K562 (cell line): ENCODE results near the gene MARVELD1. TPM values are rescaled to one million over a fixed set of nuclear protein-coding genes. Genes with fewer than 3 reads are reported as not detected.

ENCODE experiments used
- ARID2 ChIP-seq: fragments of 450-650 bp; IDR thresholded peaks from 2 replicates; pipeline ENCODE4 v1.6.1; 2017; ENCODE audit warnings: antibody characterized with exemption, mild to moderate bottlenecking
- ATF1 ChIP-seq, 2 experiments: fragments of 450-650 bp in 1 of 2; IDR thresholded peaks; 2 replicates each; pipeline ENCODE4 v1.6.1; 2016; ENCODE audit warnings: missing compliant biosample characterization in 1 of 2, missing genetic modification characterization in 1 of 2
- BHLHE40 ChIP-seq: IDR thresholded peaks from 2 replicates; pipeline ENCODE4 v1.6.1; 2011; ENCODE audit warnings: low read length, improper control_type of control experiment
- E2F6 ChIP-seq, 2 experiments: IDR thresholded peaks; 2 replicates each; pipeline ENCODE4 v1.6.1; 2011; ENCODE audit warnings: borderline replicate concordance in 1 of 2, control low read depth in 1 of 2, low read depth in 1 of 2, low read length in 1 of 2, mild to moderate bottlenecking in 1 of 2, mixed read lengths in 1 of 2, moderate library complexity in 1 of 2; ENCODE audit not compliant: insufficient read depth in 1 of 2, insufficient read length in 1 of 2, poor library complexity in 1 of 2, severe bottlenecking in 1 of 2; ENCODE audit errors: extremely low read depth in 1 of 2
- ELF2 ChIP-seq: fragments of 250-450 bp; sonication (Bioruptor Pico); IDR thresholded peaks from 2 replicates; pipeline ENCODE4 v1.5.0; 2021; ENCODE audit warnings: mild to moderate bottlenecking
- ELK1 ChIP-seq: sonication (generic); formaldehyde crosslinking; IDR thresholded peaks from 2 replicates; pipeline ENCODE4 v1.8.1; 2022; ENCODE audit warnings: missing genetic modification reagents
- ELK3 ChIP-seq: fragments of 450-650 bp; formaldehyde crosslinking; IDR thresholded peaks from 2 replicates; pipeline ENCODE4 v1.4.0; 2020; ENCODE audit warnings: mild to moderate bottlenecking
- EP400 ChIP-seq: fragments of 450-650 bp; IDR thresholded peaks from 2 replicates; pipeline ENCODE4 v1.6.1; 2017; ENCODE audit warnings: antibody characterized with exemption, mild to moderate bottlenecking, moderate library complexity
- FUS ChIP-seq: fragments of 200-400 bp; formaldehyde crosslinking; optimal IDR thresholded peaks from 2 replicates; pipeline ENCODE3; 2017; ENCODE audit warnings: low read depth, low read length
- GTF2E2 ChIP-seq: fragments of 200-800 bp; sonication (Bioruptor generic); IDR thresholded peaks from 2 replicates; pipeline ENCODE4 v1.6.1; 2016; ENCODE audit warnings: missing genetic modification characterization, missing compliant biosample characterization
- JUND ChIP-seq, 2 experiments: IDR thresholded peaks; 2 replicates in 1 of 2; 3 replicates in 1 of 2; pipeline ENCODE4 v1.6.1; 2011; ENCODE audit warnings: borderline replicate concordance in 2 of 2, low read depth in 2 of 2, low read length in 2 of 2, improper control_type of control experiment in 1 of 2, missing biosample characterization in 1 of 2, missing genetic modification characterization in 1 of 2, missing genetic modification reagents in 1 of 2
- NEUROD1 ChIP-seq: fragments of 150-350 bp; IDR thresholded peaks from 2 replicates; pipeline ENCODE4 v1.6.1; 2014; ENCODE audit warnings: borderline replicate concordance, low read length, low read depth; ENCODE audit not compliant: partially characterized antibody
- NR2C1 ChIP-seq, 2 experiments: fragments of 450-650 bp; IDR thresholded peaks; 2 replicates each; pipeline ENCODE4 v1.6.1; 2017; ENCODE audit warnings: mild to moderate bottlenecking in 2 of 2, antibody characterized with exemption in 1 of 2, inconsistent platforms in 1 of 2, missing compliant biosample characterization in 1 of 2, missing genetic modification characterization in 1 of 2
- PCBP2 ChIP-seq: fragments of 200-400 bp; formaldehyde crosslinking; IDR thresholded peaks from 2 replicates; pipeline ENCODE4 v1.6.1; 2018; ENCODE audit warnings: low read length, low read depth, mild to moderate bottlenecking, moderate library complexity; ENCODE audit not compliant: poor library complexity, severe bottlenecking
- PHB2 ChIP-seq: fragments of 450-650 bp; IDR thresholded peaks from 2 replicates; pipeline ENCODE4 v1.6.1; 2017; ENCODE audit warnings: low read depth
- ZC3H4 ChIP-seq: sonication (generic); formaldehyde crosslinking; IDR thresholded peaks from 2 replicates; pipeline ENCODE4 v1.9.0; 2021; ENCODE audit warnings: missing genetic modification reagents, borderline replicate concordance
- ZEB2 ChIP-seq: fragments of 450-650 bp; IDR thresholded peaks from 2 replicates; pipeline ENCODE4 v1.6.1; 2016
- ZHX1 ChIP-seq: fragments of 150-350 bp; conservative IDR thresholded peaks from 2 replicates; pipeline ENCODE4 v1.6.1; 2014; ENCODE audit warnings: low read length
- ZNF24 ChIP-seq: fragments of 450-650 bp; IDR thresholded peaks from 2 replicates; pipeline ENCODE4 v1.6.1; 2016
- ZNF316 ChIP-seq: fragments of 450-650 bp; IDR thresholded peaks from 2 replicates; pipeline ENCODE4 v1.6.1; 2016
- polyA plus RNA-seq, 8 experiments: library from polyadenylated mRNA; depleted of rRNA in 4 of 8; stranded (reverse) in 5 of 8; unstranded in 3 of 8; fragments of >200 nt; fragmentation: Nextera tagmentation in 2 of 8; fragmentation: Illumina TruSeq in 1 of 8; extraction: Ambion mirVana in 2 of 8; extraction: Trizol in 1 of 8; gene quantifications; 2 replicates each; pipeline versions ENCODE4 v1.2.1 to v1.2.3, GENCODE V29; 2011 to 2014; ENCODE audit warnings: inconsistent platforms in 1 of 8, missing spikeins in 1 of 8
- total RNA-seq, 7 experiments: library from RNA; depleted of rRNA in 6 of 7; stranded (reverse); fragments of >200 nt in 6 of 7; fragmentation: Illumina TruSeq in 2 of 7; extraction: Trizol in 2 of 7; gene quantifications; 2 replicates each; pipeline versions ENCODE4 v1.2.1 to v1.2.3, GENCODE V29; 2011 to 2021; ENCODE audit warnings: low replicate concordance in 1 of 7

The MARVELD1 gene
- total and polyA plus RNA-seq, 9 of the 15 experiments (the other 6 are each of a cell fraction or from before 2014, with no cell fraction given): 2.7 to 12.5 (median 5.3) TPM

GRCh38 chr10:97736902-97737769, 23.6 kb downstream of the MARVELD1 start, which contains the start of gene ZFYVE27 (continued):
- no peak for TF ChIP-seq NR2C1 (IDR thresholded peaks at IDR 0.05)
- 0 out of 2 replicates have a peak, but pooled peaks have one; percentile 66 for TF ChIP-seq NR2C1 (tag; IDR thresholded peaks at IDR 0.05)
- no peak for TF ChIP-seq PCBP2
- TF ChIP-seq ZNF316: no peak
- peak; percentile 74 for TF ChIP-seq EP400
- TF ChIP-seq NEUROD1: no peak
- TF ChIP-seq BHLHE40: peak; percentile 54; the same call in 1 of the 2 replicates
- peak; percentile 61; the same call in 1 of the 2 replicates for TF ChIP-seq ATF1 (CRISPR knock-in tag; IDR thresholded peaks at IDR 0.05)
- peak; percentile 96 for TF ChIP-seq ATF1 (tag; IDR thresholded peaks at IDR 0.05)
- no peak for TF ChIP-seq ELK1 (CRISPR knock-in tag)
- TF ChIP-seq FUS: no peak
- TF ChIP-seq ZNF24: no peak
- TF ChIP-seq ELK3 (CRISPR knock-in tag): no peak
- TF ChIP-seq ZHX1: no peak
- TF ChIP-seq ZC3H4 (CRISPR knock-in tag): no peak
- peak; percentile 91 for TF ChIP-seq ELF2
- TF ChIP-seq E2F6 (IDR thresholded peaks at IDR 0.05; ENCODE audit: borderline replicate concordance in 1 of 2, extremely low read depth in 1 of 2, insufficient read depth in 1 of 2, insufficient read length in 1 of 2, low read depth in 1 of 2, low read length in 1 of 2, poor library complexity in 1 of 2, severe bottlenecking in 1 of 2): peak; percentile 97 to 98
- TF ChIP-seq PHB2: no peak
- peak; percentile 95 for TF ChIP-seq JUND (IDR thresholded peaks at IDR 0.05; ENCODE audit: borderline replicate concordance, low read depth, low read length)
- TF ChIP-seq JUND (tag; IDR thresholded peaks at IDR 0.05; ENCODE audit: borderline replicate concordance, low read depth, low read length): peak; percentile 87; the same call in 2 of the 3 replicates
- TF ChIP-seq GTF2E2: no peak
- TF ChIP-seq ZEB2: no peak
- TF ChIP-seq ARID2: no peak
